ENCODE data around the gene ZNF43.
"Not testable (repeated sequence)": the region's sequence is repeated elsewhere in the genome, so short reads cannot be mapped to it uniquely, and the experiment has no call there.

The ZNF43 gene

GRCh38 chr19:21835810-21836444 lies at the start of gene ZNF43:
Gene ZNF43, minus strand, starts transcription at chr19:21836182. Its CDS starts 144 bp downstream, at chr19:21836038.
- peak; percentile 99 for DNase-seq

GRCh38 chr19:21885516-21885915 lies 49.5 kb upstream of the ZNF43 start:
- DNase-seq: not testable (repeated sequence)

- DNase-seq: not testable (repeated sequence)
Observed at GRCh38 chr19:21884786-21885185, 48.8 kb upstream of the ZNF43 start.

- DNase-seq: no peak
Observed at GRCh38 chr19:21883516-21883915, 47.5 kb upstream of the ZNF43 start.

DNA sequence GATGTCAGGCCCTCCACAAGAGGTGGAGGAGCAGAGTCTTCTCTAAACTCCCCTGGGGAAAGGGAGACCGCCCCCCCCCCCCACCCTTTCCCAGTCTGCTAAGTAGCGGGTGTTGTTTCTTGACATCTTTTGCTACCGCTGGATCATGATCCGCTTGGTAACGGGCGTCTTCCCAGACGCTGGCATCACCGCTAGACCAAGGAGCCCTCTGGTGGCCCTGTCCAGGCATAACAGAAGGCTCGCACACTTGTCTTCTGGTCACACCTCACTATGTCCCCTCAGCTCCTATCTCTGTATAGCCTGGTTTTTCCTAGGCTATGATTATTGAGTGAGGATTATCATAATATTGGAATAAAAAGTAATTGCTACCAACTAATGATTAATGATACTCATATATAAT lies 44.8 kb upstream of the ZNF43 start:
- not testable (repeated sequence) for DNase-seq

GRCh38 chr19:21878646-21879045 lies 42.7 kb upstream of the ZNF43 start:
- no peak for DNase-seq

DNA sequence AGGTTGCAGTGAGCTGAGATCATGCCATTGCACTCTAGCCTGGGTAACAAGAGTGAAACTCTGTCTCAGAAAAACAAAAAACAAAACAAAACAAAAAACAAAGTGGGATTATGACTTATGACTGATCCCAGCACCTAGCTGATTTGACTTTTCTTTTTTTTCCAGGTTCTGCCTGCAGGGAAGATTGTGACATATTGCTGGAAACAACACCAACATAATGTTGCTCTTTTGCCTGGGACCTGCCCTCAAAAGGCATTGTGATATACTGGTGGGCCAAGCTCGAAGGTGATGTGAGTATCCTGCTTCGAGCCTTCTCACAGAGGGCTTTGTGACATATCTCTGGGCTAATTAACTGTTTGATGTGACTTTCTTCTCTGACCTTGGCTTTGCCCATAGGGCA lies 42.0 kb upstream of the ZNF43 start:
- DNase-seq: no peak

DNA sequence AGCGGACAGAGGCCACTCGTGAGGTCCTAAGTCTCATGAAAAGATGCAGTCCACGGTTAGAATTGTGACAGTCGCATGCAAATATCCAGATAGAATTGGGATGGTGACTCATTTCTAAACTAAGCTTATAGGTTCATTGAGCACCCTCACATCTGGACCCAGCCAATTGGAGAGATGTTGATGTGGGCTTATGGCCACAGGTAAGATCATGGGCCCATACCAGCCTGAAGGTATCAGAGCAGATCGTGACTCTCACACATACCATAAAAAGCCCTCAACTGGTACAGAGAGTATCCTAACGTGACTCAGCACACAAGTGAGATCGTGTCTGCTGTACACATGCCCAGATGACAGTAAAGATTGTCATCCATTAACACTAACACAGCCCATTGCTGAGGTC lies 40.6 kb upstream of the ZNF43 start:
- DNase-seq: not testable (repeated sequence)

DNA sequence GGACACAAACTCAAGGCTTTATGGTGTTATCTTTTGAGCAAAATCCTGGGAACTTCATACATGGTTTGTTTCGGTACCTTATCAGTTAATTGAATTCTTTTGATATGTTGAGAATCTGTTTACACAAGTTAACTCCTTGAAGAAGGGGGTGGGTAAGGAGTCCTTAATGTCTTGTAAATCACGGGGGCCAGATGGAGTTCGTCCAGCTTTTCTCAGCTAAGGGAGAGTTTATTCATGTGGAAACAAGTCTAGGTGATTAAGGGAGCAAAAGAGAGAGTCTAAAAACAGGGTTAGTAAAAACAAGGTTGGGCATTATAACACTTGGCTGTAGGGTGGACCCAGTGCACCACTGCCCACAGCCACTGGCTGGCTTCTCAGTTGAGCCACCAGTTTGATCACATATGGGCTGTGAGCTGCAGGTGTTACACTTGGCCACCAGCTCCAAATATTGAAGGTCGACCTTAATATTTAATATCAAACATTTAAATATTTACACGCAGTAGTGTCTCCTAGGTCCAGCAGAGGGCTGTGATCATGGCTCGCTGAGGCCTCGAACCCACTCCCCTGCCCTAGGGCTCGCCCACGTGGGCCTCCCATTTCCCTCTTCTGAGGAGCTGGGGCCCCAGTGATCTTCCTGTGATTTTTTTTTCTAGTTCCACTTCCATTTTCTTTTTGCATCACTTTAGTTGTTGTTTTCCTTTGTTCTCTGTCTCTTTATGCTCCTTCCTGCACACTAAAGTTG lies 21.0 kb upstream of the ZNF43 start:
- no peak for DNase-seq

GRCh38 chr19:21851596-21852345 lies 15.8 kb upstream of the ZNF43 start:
- peak; percentile 99 for DNase-seq

DNA sequence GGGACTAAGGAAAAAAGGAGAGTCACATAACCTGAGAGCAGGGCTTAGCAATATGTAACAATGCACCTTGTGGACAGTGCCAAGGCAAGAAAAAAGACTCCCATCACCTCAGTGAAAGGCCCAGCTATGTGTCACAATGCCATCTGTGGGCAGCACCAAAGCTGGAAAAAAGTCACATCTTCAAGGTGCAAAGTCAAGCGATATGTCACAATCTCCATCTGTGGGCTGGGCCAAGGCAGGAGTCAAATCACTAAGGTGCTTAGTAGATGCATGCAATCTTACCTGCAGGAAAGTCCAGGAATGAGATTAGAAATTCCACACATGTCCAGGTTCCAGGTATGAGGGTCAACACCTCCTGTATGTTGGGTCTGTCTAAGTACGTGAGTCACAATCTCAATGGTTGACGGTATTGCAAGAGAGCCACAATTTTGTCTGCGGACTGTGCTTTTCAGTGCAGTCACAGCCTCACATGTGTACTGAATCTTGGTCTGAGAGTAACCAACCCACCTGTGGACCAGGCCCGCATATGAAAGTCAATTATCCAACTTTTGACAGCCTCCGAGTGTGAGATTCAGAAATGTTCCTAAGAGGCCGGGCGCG lies 14.8 kb upstream of the ZNF43 start:
- peak; percentile 44 for DNase-seq

- no peak for DNase-seq
Observed at GRCh38 chr19:21848706-21849105, 12.7 kb upstream of the ZNF43 start.

GRCh38 chr19:21843081-21843480 lies 7.1 kb upstream of the ZNF43 start:
- DNase-seq: no peak

- no peak for DNase-seq
Observed at GRCh38 chr19:21841488-21842097, 5.6 kb upstream of the ZNF43 start.

DNA sequence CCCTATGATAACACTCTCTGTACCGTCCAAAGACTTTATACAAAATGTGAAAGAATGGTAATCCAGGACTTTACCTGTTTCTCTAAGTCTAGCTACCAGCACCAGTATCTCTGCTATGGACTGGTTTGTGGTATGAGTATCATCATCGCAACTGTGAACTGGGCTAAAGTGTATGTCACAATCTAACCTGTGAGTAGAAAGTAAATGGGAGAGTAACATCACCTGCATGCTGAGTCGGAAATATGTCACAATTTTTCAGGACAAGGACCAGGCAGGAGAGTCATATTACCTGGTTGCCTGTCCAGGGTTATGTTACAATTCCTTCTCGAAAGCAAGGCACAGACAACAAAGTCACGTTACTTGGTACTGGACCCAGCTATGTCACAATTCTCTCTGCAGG lies 5.1 kb upstream of the ZNF43 start:
- DNase-seq: no peak

DNA sequence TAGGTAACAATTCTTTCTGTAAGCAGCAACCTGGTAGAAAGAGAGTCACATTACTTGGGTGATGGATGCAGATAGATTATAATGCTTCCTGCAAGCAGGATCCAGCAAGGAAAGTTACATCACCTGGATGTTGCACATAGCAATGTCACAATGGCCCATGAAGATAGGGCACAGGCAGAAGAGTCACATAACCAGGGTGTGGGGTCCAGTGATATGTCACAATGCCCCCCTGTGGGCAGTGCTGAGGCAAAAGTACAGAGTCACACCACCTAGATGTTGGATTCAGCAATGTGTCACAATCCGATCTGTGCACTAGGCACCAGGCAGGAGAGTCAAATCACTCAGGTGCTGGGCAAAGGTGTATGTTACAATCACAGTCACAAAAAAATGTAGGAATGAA lies 4.0 kb upstream of the ZNF43 start:
- no peak for DNase-seq

GRCh38 chr19:21838646-21839045 lies 2.7 kb upstream of the ZNF43 start:
- DNase-seq: no peak

DNA sequence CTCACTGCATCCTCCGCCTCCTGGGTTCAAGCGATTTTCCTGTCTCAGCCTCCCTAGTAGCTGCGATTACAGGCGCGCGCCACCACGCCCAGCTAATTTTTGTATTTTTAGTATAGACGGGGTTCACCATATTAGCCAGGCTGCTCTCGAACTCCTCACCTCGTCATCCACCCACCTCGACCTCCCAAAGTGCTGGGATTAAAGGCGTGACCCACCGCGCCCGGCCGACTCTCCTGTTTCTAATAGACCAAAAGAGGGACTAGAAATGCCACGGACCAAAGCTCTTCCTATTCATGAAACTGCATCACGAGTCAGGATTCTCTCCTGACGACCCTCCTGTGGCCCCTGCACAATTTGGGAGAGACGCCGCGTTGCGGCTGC lies 563 bp downstream of the ZNF43 start:
- no peak for DNase-seq

DNA sequence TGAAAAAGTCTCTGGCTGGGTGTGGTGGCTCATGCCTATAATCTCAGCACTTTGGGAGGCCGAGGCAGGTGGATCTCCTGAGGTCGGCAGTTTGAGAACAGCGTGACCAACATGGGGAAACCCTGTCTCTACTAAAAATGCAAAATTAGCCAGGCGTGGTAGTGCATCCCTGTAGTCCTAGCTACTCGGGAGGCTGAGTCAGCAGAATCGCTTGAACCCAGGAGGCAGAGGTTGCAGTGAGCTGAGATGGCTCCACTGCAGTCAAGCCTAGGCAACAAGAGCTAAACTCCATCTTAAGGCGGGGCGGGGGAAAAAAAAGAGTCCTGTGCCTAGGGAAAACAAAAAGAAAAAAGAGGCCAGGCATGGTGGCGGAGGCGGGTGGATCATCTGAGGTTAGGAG lies 2.2 kb downstream of the ZNF43 start:
- DNase-seq: no peak

- DNase-seq: no peak
Observed at GRCh38 chr19:21824679-21825078, 11.3 kb downstream of the ZNF43 start.

- DNase-seq: no peak
Observed at GRCh38 chr19:21823224-21823623, 12.8 kb downstream of the ZNF43 start.

DNA sequence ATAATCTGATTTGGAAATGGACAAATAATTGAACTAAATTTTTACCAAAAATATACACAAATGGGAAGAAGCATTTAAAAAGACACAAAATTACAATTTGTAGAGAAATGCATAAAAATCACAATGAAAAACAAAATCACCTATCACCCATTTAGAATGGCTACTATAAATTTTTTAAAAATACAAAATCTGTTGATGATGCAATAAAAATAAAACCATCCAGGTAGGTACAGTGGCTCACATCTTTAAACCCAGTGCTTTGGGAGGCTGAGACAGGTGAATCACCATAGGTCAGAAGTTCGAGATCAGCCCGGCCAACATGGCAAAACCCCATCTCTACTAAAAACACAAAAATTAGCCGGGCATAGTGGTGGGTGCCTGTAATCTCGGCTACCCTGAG lies 23.5 kb downstream of the ZNF43 start:
- DNase-seq: no peak

- DNase-seq: not testable (repeated sequence)
Observed at GRCh38 chr19:21808400-21809000, 27.5 kb downstream of the ZNF43 start.
